GM12873 (cell line): ENCODE measurements around the gene SPATA13.

Experiments
- CTCF ChIP-seq: IDR thresholded peaks from 2 replicates; pipeline ENCODE4 v1.5.1; 2012; ENCODE audit warnings: low read depth, mild to moderate bottlenecking, moderate library complexity, low read length, control low read depth; ENCODE audit not compliant: insufficient read depth; ENCODE audit errors: missing control alignments

The SPATA13 gene

DNA sequence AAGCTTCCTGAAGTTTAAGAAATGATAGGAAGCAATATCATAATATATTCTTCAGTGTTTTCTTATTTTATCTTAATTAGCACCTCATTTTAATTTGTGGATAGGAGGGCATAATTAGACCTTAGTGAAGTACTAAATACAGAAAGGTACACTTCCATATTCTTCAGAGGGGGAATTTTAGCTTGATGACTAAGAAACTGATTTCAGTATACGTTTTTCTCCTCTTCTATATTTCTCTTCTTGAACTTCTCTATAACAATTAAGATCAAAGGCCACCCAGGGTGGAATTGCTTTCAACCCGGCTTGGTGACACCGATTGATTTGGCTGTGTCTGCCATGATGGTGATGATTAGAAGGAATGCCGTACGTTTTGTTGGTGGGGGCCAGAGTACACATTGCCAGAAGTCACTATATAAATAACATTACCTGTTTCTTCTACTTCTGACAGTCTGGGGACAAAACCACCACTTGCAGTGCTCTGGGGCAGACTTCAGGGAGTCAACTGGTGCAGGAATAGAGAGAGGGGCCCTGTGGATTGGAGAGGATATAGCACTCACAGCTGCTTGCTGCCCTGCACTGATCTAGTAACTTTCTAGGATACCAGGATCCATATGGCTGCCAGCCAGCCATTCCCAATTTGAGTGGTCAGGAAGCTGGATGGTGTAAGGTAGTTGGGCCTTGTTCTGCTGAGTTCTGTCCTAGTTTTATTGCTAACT is 73.8 kb downstream of the SPATA13 start:
- no peak for TF ChIP-seq CTCF

DNA sequence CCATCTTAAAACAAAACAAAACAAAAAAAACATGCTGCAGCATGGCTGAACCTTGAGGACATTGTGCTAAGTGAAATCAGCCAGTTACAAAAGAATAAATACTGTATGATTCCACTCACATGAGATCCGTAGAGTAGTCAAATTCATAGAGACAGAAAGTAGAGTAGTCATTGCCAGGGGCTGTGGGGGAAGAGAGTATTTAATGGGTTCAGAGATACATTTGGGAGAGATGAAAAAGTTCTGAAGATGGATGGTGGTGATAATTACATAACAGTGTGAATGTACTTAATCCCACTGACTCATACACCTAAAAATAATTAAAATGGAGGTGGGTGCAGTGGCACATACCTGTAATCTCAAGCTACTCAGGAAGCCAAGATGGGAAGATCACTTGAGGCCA is 76.8 kb downstream of the SPATA13 start:
- TF ChIP-seq CTCF: no peak

DNA sequence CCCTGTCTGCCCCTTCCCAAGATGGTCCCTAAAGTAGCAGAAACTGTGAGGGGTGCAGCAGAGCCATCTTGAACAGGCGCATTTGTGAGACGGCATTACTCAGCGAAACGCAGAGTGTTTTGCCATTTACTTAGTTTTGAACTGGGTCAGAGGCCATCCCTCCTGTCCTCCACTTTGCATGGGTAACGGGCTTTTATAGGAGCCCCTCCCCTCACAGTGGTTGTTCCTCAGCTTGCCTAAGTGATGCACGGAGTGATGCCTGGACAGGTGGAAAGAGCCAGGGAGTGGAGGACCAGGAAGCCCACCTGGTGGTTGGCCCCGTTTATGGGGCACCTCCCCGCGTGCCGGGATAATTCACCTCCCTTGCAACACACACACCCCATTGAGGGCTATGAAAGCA is 80.8 kb downstream of the SPATA13 start:
- TF ChIP-seq CTCF: no peak

- no peak for TF ChIP-seq CTCF
These were observed 81.6 kb downstream of the SPATA13 start for GRCh38 chr13:24242100-24242499.

DNA sequence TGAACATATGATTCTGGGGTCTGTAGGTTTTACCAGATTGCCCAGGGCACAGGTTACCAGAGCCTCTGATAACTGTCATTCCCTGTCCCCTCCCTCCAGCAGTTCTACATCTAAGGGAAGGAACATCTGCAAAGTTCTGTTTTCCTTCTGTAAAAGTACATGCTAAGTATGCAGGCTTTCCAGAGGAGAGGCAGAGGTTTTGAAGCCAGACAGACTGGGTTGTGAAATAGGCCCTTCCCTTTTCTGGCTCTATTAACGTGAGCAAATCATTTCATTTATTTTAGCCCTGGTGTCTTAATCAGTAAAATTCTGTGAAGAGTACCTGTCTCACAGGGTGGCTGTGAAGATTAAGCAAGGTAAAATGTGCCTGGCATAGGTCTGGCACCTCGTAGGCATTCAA is 82.8 kb downstream of the SPATA13 start:
- TF ChIP-seq CTCF: no peak

GRCh38 chr13:24244802-24245201 is 84.3 kb downstream of the SPATA13 start:
- no peak for TF ChIP-seq CTCF

- no peak for TF ChIP-seq CTCF
These were observed 86.5 kb downstream of the SPATA13 start for GRCh38 chr13:24247016-24247415.
